Activated CD8-positive, alpha-beta T cell treated with anti-CD3 and anti-CD28 coated beads for 36 hours (primary cell): ENCODE data around the gene ABLIM1. TPM values are rescaled to one million over a fixed set of nuclear protein-coding genes. Genes with fewer than 3 reads are reported as not detected.
A peak's percentile ranks its signal among the peaks of the same experiment; 100 is the strongest.

ENCODE experiments used
- ATAC-seq: fragments of 200-7000 bp; cut with Tn5 transposase; one replicate; pipeline ENCODE4 v1.10.0; 2021; ENCODE audit warnings: mild to moderate bottlenecking, moderate library complexity
- CTCF ChIA-PET: fragments of 350-600 bp; sonication (Branson Sonifier 250); formaldehyde crosslinking; loops from one replicate; lab custom pipeline; 2021; ENCODE audit warnings: antibody characterized with exemption; lab: Charles Lee
- POLR2A ChIA-PET: fragments of 350-600 bp; sonication (Branson Sonifier 250); formaldehyde crosslinking; loops from one replicate; lab custom pipeline; 2021; ENCODE audit warnings: antibody characterized with exemption; lab: Charles Lee
- DNase-seq: peaks from one replicate; pipeline ENCODE4 v3.0.0-alpha.2; 2020
- H3K27ac Mint-ChIP-seq: one replicate; pipeline ENCODE4 v1.8.0; 2021; ENCODE audit warnings: mild to moderate bottlenecking, mixed read lengths
- H3K27me3 Mint-ChIP-seq: one replicate; pipeline ENCODE4 v1.8.0; 2021; ENCODE audit warnings: mixed read lengths
- H3K36me3 Mint-ChIP-seq: one replicate; pipeline ENCODE4 v1.8.0; 2021; ENCODE audit warnings: low read depth, mixed read lengths
- H3K4me1 Mint-ChIP-seq: one replicate; pipeline ENCODE4 v1.8.0; 2021; ENCODE audit warnings: low read depth, mixed read lengths
- H3K4me3 Mint-ChIP-seq: one replicate; pipeline ENCODE4 v1.8.0; 2021; ENCODE audit warnings: mild to moderate bottlenecking, moderate library complexity, mixed read lengths
- H3K9me3 Mint-ChIP-seq: one replicate; pipeline ENCODE4 v1.8.0; 2021; ENCODE audit warnings: mixed read lengths
- intact Hi-C: fragments of 100-400 bp; cut with micrococcal nuclease; formaldehyde crosslinking; loops from one replicate; pipeline ENCODE4 v1.10.0; 2022
- total RNA-seq, 2 experiments: library from RNA; stranded (reverse); gene quantifications; one replicate each; pipeline ENCODE4 v1.2.3, GENCODE V29; 2021
- TF ChIP-seq, protein P1 (sequence below): fragments of 200-600 bp; IDR thresholded peaks from one replicate; pipeline ENCODE4 v1.8.0; 2022; ENCODE audit warnings: antibody characterized with exemption, mild to moderate bottlenecking

ABLIM1 gene
- total RNA-seq, 2 experiments from 2014 or later, result 148 to 155 TPM

DNA sequence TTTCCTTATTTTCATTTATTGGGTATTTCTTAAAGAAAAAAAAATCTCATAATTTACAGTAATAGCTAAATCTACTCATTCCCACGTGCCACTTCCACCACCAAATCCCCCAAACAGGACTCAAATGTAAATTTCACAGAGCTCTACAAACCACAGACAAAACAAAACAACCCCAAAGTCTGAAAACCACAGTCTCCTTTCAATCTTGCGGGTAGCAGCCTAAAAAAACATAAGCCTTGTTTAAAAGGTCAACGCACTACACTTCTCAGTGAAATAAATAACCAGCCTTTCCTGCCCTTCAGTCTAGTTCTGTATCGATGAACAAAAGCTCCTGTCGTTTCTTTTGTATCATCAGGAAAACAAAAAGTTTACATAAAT, 132.0 kb downstream of the ABLIM1 start:
- ATAC-seq (peak; percentile 18), DNase-seq (peak; percentile 67)
- POLR2A ChIA-PET, result interaction anchor here (0.7 to 15.9 kb wide), 13 partner anchors 10 to 255 kb away, joined by 3 to 251 read pairs (median 12); no protein-coding TSS in a partner anchor
- TF ChIP-seq, protein P1, sequence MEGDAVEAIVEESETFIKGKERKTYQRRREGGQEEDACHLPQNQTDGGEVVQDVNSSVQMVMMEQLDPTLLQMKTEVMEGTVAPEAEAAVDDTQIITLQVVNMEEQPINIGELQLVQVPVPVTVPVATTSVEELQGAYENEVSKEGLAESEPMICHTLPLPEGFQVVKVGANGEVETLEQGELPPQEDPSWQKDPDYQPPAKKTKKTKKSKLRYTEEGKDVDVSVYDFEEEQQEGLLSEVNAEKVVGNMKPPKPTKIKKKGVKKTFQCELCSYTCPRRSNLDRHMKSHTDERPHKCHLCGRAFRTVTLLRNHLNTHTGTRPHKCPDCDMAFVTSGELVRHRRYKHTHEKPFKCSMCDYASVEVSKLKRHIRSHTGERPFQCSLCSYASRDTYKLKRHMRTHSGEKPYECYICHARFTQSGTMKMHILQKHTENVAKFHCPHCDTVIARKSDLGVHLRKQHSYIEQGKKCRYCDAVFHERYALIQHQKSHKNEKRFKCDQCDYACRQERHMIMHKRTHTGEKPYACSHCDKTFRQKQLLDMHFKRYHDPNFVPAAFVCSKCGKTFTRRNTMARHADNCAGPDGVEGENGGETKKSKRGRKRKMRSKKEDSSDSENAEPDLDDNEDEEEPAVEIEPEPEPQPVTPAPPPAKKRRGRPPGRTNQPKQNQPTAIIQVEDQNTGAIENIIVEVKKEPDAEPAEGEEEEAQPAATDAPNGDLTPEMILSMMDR, result no peak
- Mint-ChIP-seq H3K9me3 (no peaks in the 10 kb centered on the region), H3K27ac (peak overlapping the region; percentile 93), H3K27me3 (no peaks in the 10 kb centered on the region), H3K4me3 (peak overlapping the region; percentile 87), H3K4me1 (peaks cover 57% of the 10 kb centered on the region), H3K36me3 (peaks cover 22% of the 10 kb centered on the region)
- CTCF ChIA-PET, result interaction anchor here (1.0 to 16.1 kb wide), 8 partner anchors 10 to 223 kb away, joined by 3 to 252 read pairs (median 16); no protein-coding TSS in a partner anchor
- intact Hi-C loops, result loop anchor here (1.0 to 5.0 kb wide), 2 partner anchors 15 to 34 kb away; no protein-coding TSS in a partner anchor

DNA sequence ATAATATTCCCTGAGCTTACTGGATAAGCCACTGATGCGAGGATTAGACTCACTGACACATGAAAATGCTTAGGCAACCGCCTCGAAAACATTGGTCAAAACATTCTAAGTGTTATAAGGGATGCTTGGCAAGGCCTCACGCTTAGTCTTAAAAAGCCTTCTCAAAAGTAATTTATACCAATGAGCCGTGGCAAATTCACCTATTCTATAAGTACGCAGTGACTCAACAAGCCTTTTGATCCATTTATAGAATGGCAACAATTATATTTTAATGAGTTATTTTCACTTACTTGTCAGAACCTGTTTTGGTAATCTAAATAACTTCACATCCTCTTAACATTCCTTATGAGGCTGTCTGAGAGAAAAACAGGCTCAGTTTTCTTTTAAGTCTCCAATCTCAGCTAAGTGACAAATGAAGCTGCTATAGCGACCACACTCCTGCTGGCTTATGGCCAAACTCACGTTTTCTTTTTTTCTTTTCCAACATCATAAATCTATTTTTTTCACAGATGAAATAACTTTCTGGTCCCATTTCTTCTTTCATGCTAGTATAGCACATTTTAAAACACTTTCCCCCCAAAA, 132.6 kb downstream of the ABLIM1 start:
- Mint-ChIP-seq H3K4me3 (peak overlapping the region; percentile 87), H3K36me3 (peaks cover 22% of the 10 kb centered on the region), H3K27ac (peak overlapping the region; percentile 93), H3K27me3 (no peaks in the 10 kb centered on the region), H3K4me1 (peaks cover 60% of the 10 kb centered on the region), H3K9me3 (no peaks in the 10 kb centered on the region)
- DNase-seq (no peak), ATAC-seq (no peak)
- TF ChIP-seq, protein P1, result no peak
- CTCF ChIA-PET, result interaction anchor here (1.0 to 16.1 kb wide), 7 partner anchors 9 to 54 kb away, joined by 3 to 252 read pairs (median 19); no protein-coding TSS in a partner anchor
- POLR2A ChIA-PET, result interaction anchor here (0.6 to 15.9 kb wide), 12 partner anchors 10 to 167 kb away, joined by 3 to 251 read pairs (median 12); no protein-coding TSS in a partner anchor
- intact Hi-C loops, result loop anchor here (1.0 to 5.0 kb wide), 2 partner anchors 9 to 33 kb away; no protein-coding TSS in a partner anchor

DNA sequence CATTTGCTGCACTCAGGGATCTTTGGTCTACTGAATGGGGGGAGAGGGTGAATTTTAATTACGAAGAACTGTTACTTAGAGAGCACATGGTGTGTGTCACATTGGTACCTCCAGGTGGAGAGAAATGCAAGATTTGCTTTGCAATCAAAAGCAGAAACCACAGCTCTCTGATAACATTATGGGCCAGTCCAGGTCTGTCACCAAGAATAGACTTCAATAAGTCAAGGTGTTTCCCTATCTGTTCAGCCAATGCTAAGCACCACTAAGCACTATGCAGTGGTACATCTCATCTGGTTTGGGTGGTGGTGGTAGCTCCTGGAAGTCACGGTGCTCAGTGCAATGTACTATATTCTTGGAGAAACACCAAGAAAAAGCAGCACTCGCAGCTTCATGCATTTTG, 134.2 kb downstream of the ABLIM1 start:
- ChIA-PET POLR2A (interaction anchor here (1.0 to 15.9 kb wide), 9 partner anchors 8 to 52 kb away, joined by 3 to 251 read pairs (median 6); no protein-coding TSS in a partner anchor), CTCF (interaction anchor here (0.9 to 16.1 kb wide), 7 partner anchors 10 to 220 kb away, joined by 4 to 252 read pairs (median 25); no protein-coding TSS in a partner anchor)
- peaks cover 72% of the 10 kb centered on the region for H3K4me1 Mint-ChIP-seq
- peak; percentile 54 for DNase-seq
- H3K36me3 Mint-ChIP-seq, result peaks cover 33% of the 10 kb centered on the region
- TF ChIP-seq, protein P1, result no peak
- H3K27me3 Mint-ChIP-seq, result no peaks in the 10 kb centered on the region
- intact Hi-C loops, result no loop called here
- peak overlapping the region; percentile 93 for H3K27ac Mint-ChIP-seq
- H3K9me3 Mint-ChIP-seq, result no peaks in the 10 kb centered on the region
- H3K4me3 Mint-ChIP-seq, result peak overlapping the region; percentile 87
- ATAC-seq, result peak; percentile 26

DNA sequence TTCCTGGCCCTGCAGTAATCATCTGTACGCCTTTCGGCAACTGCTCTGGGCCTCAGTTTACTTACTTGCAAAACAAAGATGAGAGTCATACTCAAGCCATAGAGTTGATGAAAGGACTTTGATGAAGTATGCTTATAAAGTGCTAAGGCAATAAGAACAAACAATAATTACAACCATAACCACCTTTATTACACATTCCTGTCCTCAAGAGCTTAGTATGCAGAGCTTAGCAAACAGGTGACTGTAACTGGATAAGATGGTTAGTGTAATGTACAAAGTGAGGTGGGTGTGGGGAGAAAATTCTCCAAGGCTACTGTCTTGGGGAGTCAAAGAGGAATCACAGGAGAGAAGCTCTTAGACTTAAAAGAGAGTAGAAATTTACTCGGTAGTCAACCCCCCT, 136.8 kb downstream of the ABLIM1 start:
- no peak for DNase-seq
- Mint-ChIP-seq H3K36me3 (peaks cover 41% of the 10 kb centered on the region), H3K9me3 (no peaks in the 10 kb centered on the region), H3K27ac (peak overlapping the region; percentile 93), H3K4me1 (peaks cover 83% of the 10 kb centered on the region), H3K27me3 (no peaks in the 10 kb centered on the region), H3K4me3 (peak overlapping the region; percentile 87)
- ChIA-PET POLR2A (interaction anchor here (0.6 to 15.9 kb wide), 3 partner anchors 20 to 27 kb away, joined by 3 to 251 read pairs (median 138); no protein-coding TSS in a partner anchor), CTCF (interaction anchor here (1.1 to 16.1 kb wide), 7 partner anchors 8 to 301 kb away, joined by 3 to 252 read pairs (median 14); partner anchors contain the start of gene FHIP2A)
- intact Hi-C loops, result no loop called here
- no peak for ATAC-seq
- TF ChIP-seq, protein P1, result no peak
